IMR-90 (cell line): ENCODE measurements around the gene LRRTM4. TPM values are rescaled to one million over a fixed set of nuclear protein-coding genes. Genes with fewer than 3 reads are reported as not detected.

ENCODE experiments used
- ATAC-seq: fragments of 200-7000 bp; cut with Tn5 transposase; 2 replicates; pipeline ENCODE4 v1.9.1; 2020; ENCODE audit warnings: low read depth, mild to moderate bottlenecking, moderate library complexity
- BruUV-seq: library from RNA; stranded (reverse); fragments of 400-500 nt; replicated peaks from 2 replicates; lab custom pipeline; 2021; lab: Mats Ljungman, UMichigan
- CTCF ChIA-PET: fragments of 300-600 bp; formaldehyde crosslinking; extraction: SDS; loops from one replicate; lab custom pipeline; 2021; ENCODE audit warnings: antibody characterized with exemption; lab: Yijun Ruan, JAX
- POLR2A ChIA-PET: fragments of 300-600 bp; sonication (Branson Sonifier 250); formaldehyde crosslinking; loops from one replicate; lab custom pipeline; 2022; ENCODE audit warnings: antibody characterized with exemption; ENCODE audit not compliant: unreplicated experiment; lab: Charles Lee
- DNase-seq: peaks from one replicate; pipeline ENCODE4 v3.0.0; 2013
- H2AFZ ChIP-seq: replicated peaks from 2 replicates; pipeline ENCODE3; 2013; ENCODE audit warnings: low read length, mild to moderate bottlenecking; ENCODE audit not compliant: poor library complexity
- H2AK5ac ChIP-seq: 2 replicates; pipeline ENCODE4 v1.6.1; 2013; ENCODE audit warnings: low read depth, low read length, inconsistent platforms
- H2AK9ac ChIP-seq: replicated peaks from 2 replicates; pipeline ENCODE3; 2013; ENCODE audit warnings: mild to moderate bottlenecking, low read depth, low read length, moderate library complexity; ENCODE audit not compliant: poor library complexity
- H2BK120ac ChIP-seq: 2 replicates; pipeline ENCODE4 v1.6.1; 2013; ENCODE audit warnings: low read depth, low read length, inconsistent platforms
- H2BK15ac ChIP-seq: 3 replicates; pipeline ENCODE4 v1.6.1; 2013; ENCODE audit warnings: low read depth, low read length, inconsistent platforms
- H2BK20ac ChIP-seq: 2 replicates; pipeline ENCODE4 v1.6.1; 2013; ENCODE audit warnings: low read depth, mild to moderate bottlenecking, inconsistent platforms, low read length, moderate library complexity
- H2BK5ac ChIP-seq: 2 replicates; pipeline ENCODE4 v1.6.1; 2013; ENCODE audit warnings: mild to moderate bottlenecking, low read depth, low read length, inconsistent platforms; ENCODE audit not compliant: poor library complexity, severe bottlenecking
- H3K14ac ChIP-seq: replicated peaks from 2 replicates; pipeline ENCODE4 v1.6.1; 2013; ENCODE audit warnings: low read depth, low read length, inconsistent platforms
- H3K18ac ChIP-seq: 2 replicates; pipeline ENCODE4 v1.6.1; 2013; ENCODE audit warnings: low read depth, low read length, control low read depth
- H3K23ac ChIP-seq: 2 replicates; pipeline ENCODE4 v1.6.1; 2013; ENCODE audit warnings: low read depth, low read length, inconsistent platforms
- H3K27ac ChIP-seq: 2 replicates; pipeline ENCODE4 v1.5.1; 2013; ENCODE audit warnings: mild to moderate bottlenecking, control low read depth, low read length; ENCODE audit not compliant: insufficient read depth
- H3K27me3 ChIP-seq: 2 replicates; pipeline ENCODE4 v1.6.1; 2013; ENCODE audit warnings: low read length; ENCODE audit not compliant: control insufficient read depth, insufficient read depth
- H3K36me3 ChIP-seq: 2 replicates; pipeline ENCODE4 v1.6.1; 2013; ENCODE audit warnings: low read length, mixed read lengths; ENCODE audit not compliant: control insufficient read depth, insufficient read depth
- H3K4ac ChIP-seq: 2 replicates; pipeline ENCODE4 v1.6.1; 2013; ENCODE audit warnings: low read depth, low read length, inconsistent platforms
- H3K4me1 ChIP-seq: 2 replicates; pipeline ENCODE4 v1.6.1; 2013; ENCODE audit warnings: low read length, mixed read lengths; ENCODE audit not compliant: control insufficient read depth, insufficient read depth
- H3K4me2 ChIP-seq: 2 replicates; pipeline ENCODE4 v1.6.1; 2013; ENCODE audit warnings: low read depth, mild to moderate bottlenecking, control low read depth, low read length, moderate library complexity
- H3K4me3 ChIP-seq: 2 replicates; pipeline ENCODE4 v1.5.1; 2013; ENCODE audit warnings: low read depth, mild to moderate bottlenecking, control low read depth, low read length, moderate library complexity; ENCODE audit not compliant: insufficient read depth
- H3K56ac ChIP-seq: 2 replicates; pipeline ENCODE4 v1.6.1; 2013; ENCODE audit warnings: low read length, inconsistent platforms; ENCODE audit not compliant: insufficient read depth; ENCODE audit errors: extremely low read depth
- H3K79me1 ChIP-seq, 2 experiments: 2 replicates each; pipeline ENCODE4 v1.6.1; 2013; ENCODE audit warnings: low read length in 2 of 2, inconsistent platforms in 1 of 2, low read depth in 1 of 2
- H3K9ac ChIP-seq: 2 replicates; pipeline ENCODE4 v1.6.1; 2013; ENCODE audit warnings: low read depth, low read length, control low read depth
- H3K9me1 ChIP-seq: 2 replicates; pipeline ENCODE4 v1.6.1; 2013; ENCODE audit warnings: low read length, inconsistent platforms; ENCODE audit not compliant: insufficient read depth
- H3K9me3 ChIP-seq: 2 replicates; pipeline ENCODE4 v1.6.1; 2013; ENCODE audit warnings: low read length; ENCODE audit not compliant: control insufficient read depth, insufficient read depth
- H4K20me1 ChIP-seq: 2 replicates; pipeline ENCODE4 v1.6.1; 2013; ENCODE audit warnings: low read length, inconsistent platforms; ENCODE audit not compliant: insufficient read depth
- H4K5ac ChIP-seq: 2 replicates; pipeline ENCODE4 v1.6.1; 2013; ENCODE audit warnings: mild to moderate bottlenecking, low read depth, low read length, control low read depth
- H4K8ac ChIP-seq, 2 experiments: 2 replicates each; pipeline ENCODE4 v1.6.1; 2013; ENCODE audit warnings: low read depth in 2 of 2, low read length in 2 of 2, control low read depth in 1 of 2, inconsistent platforms in 1 of 2
- H4K91ac ChIP-seq: 2 replicates; pipeline ENCODE4 v1.6.1; 2013; ENCODE audit warnings: low read depth, low read length, inconsistent platforms; ENCODE audit not compliant: insufficient read depth
- BHLHE40 ChIP-seq: fragments of 150-350 bp; IDR thresholded peaks from 2 replicates; pipeline ENCODE4 v1.6.1; 2016; ENCODE audit warnings: mild to moderate bottlenecking, low read depth, low read length
- CEBPB ChIP-seq: IDR thresholded peaks from 2 replicates; pipeline ENCODE4 v1.6.1; 2012; ENCODE audit warnings: low read depth, low read length, improper control_type of control experiment
- CHD1 ChIP-seq: IDR thresholded peaks from 2 replicates; pipeline ENCODE4 v1.6.1; 2012; ENCODE audit warnings: low read depth, low read length, improper control_type of control experiment
- CTCF ChIP-seq: conservative IDR thresholded peaks from 2 replicates; pipeline ENCODE4 v1.5.1; 2012; ENCODE audit warnings: mild to moderate bottlenecking, low read depth, low read length, improper control_type of control experiment
- ELK1 ChIP-seq: fragments of 150-350 bp; IDR thresholded peaks from 2 replicates; pipeline ENCODE4 v1.6.1; 2016; ENCODE audit warnings: low read depth, mild to moderate bottlenecking, low read length, moderate library complexity, borderline replicate concordance
- FOS ChIP-seq: fragments of 150-350 bp; IDR thresholded peaks from 2 replicates; pipeline ENCODE4 v1.6.1; 2016; ENCODE audit warnings: low read depth, low read length
- MAFK ChIP-seq: IDR thresholded peaks from 2 replicates; pipeline ENCODE4 v1.6.1; 2012; ENCODE audit warnings: low read depth, low read length, improper control_type of control experiment
- MAZ ChIP-seq: IDR thresholded peaks from 2 replicates; pipeline ENCODE4 v1.6.1; 2012; ENCODE audit warnings: low read depth, mild to moderate bottlenecking, low read length, improper control_type of control experiment, moderate library complexity, borderline replicate concordance
- MXI1 ChIP-seq: IDR thresholded peaks from 2 replicates; pipeline ENCODE4 v1.6.1; 2012; ENCODE audit warnings: low read depth, mild to moderate bottlenecking, low read length, moderate library complexity, borderline replicate concordance
- NFE2L2 ChIP-seq: fragments of 150-350 bp; IDR thresholded peaks from 2 replicates; pipeline ENCODE4 v1.6.1; 2016; ENCODE audit warnings: low read depth, mild to moderate bottlenecking, low read length
- POLR2A ChIP-seq: IDR thresholded peaks from 2 replicates; pipeline ENCODE4 v1.6.1; 2012; ENCODE audit warnings: mild to moderate bottlenecking, low read depth, low read length
- RAD21 ChIP-seq: IDR thresholded peaks from 2 replicates; pipeline ENCODE4 v1.6.1; 2012; ENCODE audit warnings: low read length, improper control_type of control experiment
- RCOR1 ChIP-seq: IDR thresholded peaks from 2 replicates; pipeline ENCODE4 v1.6.1; 2012; ENCODE audit warnings: mild to moderate bottlenecking, low read length, improper control_type of control experiment; ENCODE audit not compliant: insufficient replicate concordance
- RFX5 ChIP-seq: IDR thresholded peaks from 2 replicates; pipeline ENCODE4 v1.8.0; 2012; ENCODE audit warnings: low read depth, mild to moderate bottlenecking, low read length, moderate library complexity
- SMC3 ChIP-seq: fragments of 150-350 bp; IDR thresholded peaks from 2 replicates; pipeline ENCODE4 v1.6.1; 2016; ENCODE audit warnings: low read depth, mild to moderate bottlenecking, antibody characterized with exemption, low read length, moderate library complexity
- WGBS, 2 experiments: methylation state at CpG; one replicate each; pipeline versions ENCODE4 v1.1.5 to v1.1.7; 2013; ENCODE audit warnings: missing lambda C conversion rate in 2 of 2; ENCODE audit not compliant: insufficient read length in 1 of 2; ENCODE audit errors: extremely low coverage in 2 of 2; 5-methylcytosine and 5-hydroxymethylcytosine counted together
- dilution Hi-C: fragments of 300-500 bp; cut with HindIII; formaldehyde crosslinking; loops from one replicate; pipeline ENCODE4 v1.14.3; 2018; ENCODE audit warnings: low sequenced_read_pairs; ENCODE audit not compliant: unreplicated experiment
- in situ Hi-C: fragments of 300-500 bp; cut with MboI; formaldehyde crosslinking; loops from 3 replicates; pipeline ENCODE4 v1.14.3; 2019; ENCODE audit warnings: low sequenced_read_pairs, inconsistent platforms, mixed read lengths
- intact Hi-C: fragments of 100-400 bp; cut with micrococcal nuclease; formaldehyde crosslinking; loops from 2 replicates; pipeline ENCODE4 v1.10.0; 2022
- polyA plus RNA-seq, 3 experiments: library from polyadenylated mRNA; depleted of rRNA; stranded (reverse); fragments of >200 nt; gene quantifications; 2 replicates each; pipeline ENCODE4 v1.2.3, GENCODE V29; 2012; ENCODE audit warnings: low replicate concordance in 1 of 3
- total RNA-seq: library from RNA; depleted of rRNA; stranded (reverse); fragments of >200 nt; gene quantifications from 2 replicates; pipeline ENCODE4 v1.2.3, GENCODE V29; 2012
- TF ChIP-seq, protein P1 (sequence below): fragments of 150-350 bp; IDR thresholded peaks from 2 replicates; pipeline ENCODE4 v1.6.1; 2017; ENCODE audit warnings: mild to moderate bottlenecking, antibody characterized with exemption, low read length, low read depth

Gene LRRTM4
- total and polyA plus RNA-seq, 2 of the 4 experiments (the other 2 are of a cell fraction): not detected

DNA sequence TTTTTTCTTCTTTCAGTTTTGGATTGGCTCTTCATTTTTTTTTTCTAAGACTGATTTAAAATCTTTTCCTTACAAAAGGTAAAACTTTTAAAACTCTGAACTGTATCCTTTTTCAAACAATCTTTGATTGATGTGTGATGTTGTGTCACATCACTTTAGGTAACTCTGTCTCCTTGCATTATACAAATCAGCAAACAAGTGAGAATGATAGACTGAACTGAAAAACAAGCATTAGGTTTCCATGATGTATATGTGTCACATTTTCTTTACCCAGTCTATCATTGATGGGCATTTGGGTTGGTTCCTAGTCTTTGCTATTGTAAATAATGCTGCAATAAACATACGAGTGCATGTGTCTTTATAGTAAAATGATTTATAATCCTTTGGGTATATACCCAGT is 655.7 kb downstream of the LRRTM4 start:
- H3K56ac ChIP-seq: no peak overlapping the region
- no peaks in the 10 kb centered on the region for H4K20me1 ChIP-seq
- CTCF ChIA-PET: no interaction called here
- no peak overlapping the region for H3K14ac ChIP-seq
- H3K23ac ChIP-seq: no peak overlapping the region
- H2AFZ ChIP-seq: no peak overlapping the region
- DNase-seq (no peak), ATAC-seq (no peak)
- no peak overlapping the region for H4K91ac ChIP-seq
- in situ Hi-C loops: no loop called here
- no TSS peak for BruUV-seq
- no peaks in the 10 kb centered on the region for H3K36me3 ChIP-seq
- H2BK15ac ChIP-seq: no peak overlapping the region
- dilution Hi-C loops: no loop called here
- H2BK20ac ChIP-seq: no peak overlapping the region
- POLR2A ChIA-PET: no interaction called here
- H3K18ac ChIP-seq: no peak overlapping the region
- no peak overlapping the region for H3K4ac ChIP-seq
- H3K27ac ChIP-seq: no peak overlapping the region
- no peaks in the 10 kb centered on the region for H3K9me3 ChIP-seq
- H3K9ac ChIP-seq: no peak overlapping the region
- H2BK5ac ChIP-seq: no peak overlapping the region
- H2AK9ac ChIP-seq: no peak overlapping the region
- H3K4me1 ChIP-seq: no peaks in the 10 kb centered on the region
- no peaks in the 10 kb centered on the region for H3K27me3 ChIP-seq
- H4K8ac ChIP-seq: no peak overlapping the region
- no peak overlapping the region for H3K4me2 ChIP-seq
- no peak overlapping the region for H2BK120ac ChIP-seq
- H3K4me3 ChIP-seq: no peak overlapping the region
- no peaks in the 10 kb centered on the region for H3K79me1 ChIP-seq
- intact Hi-C loops: no loop called here
- no CpG with 5 or more reads among the region's 1 CpG for WGBS, 2 experiments
- H2AK5ac ChIP-seq: no peak overlapping the region
- no peak for TF ChIP-seq MXI1
- TF ChIP-seq MAZ: no peak
- no peak for TF ChIP-seq RAD21
- TF ChIP-seq FOS: no peak
- TF ChIP-seq BHLHE40: no peak
- no peak for TF ChIP-seq RCOR1
- TF ChIP-seq CTCF: no peak
- TF ChIP-seq POLR2A: no peak
- TF ChIP-seq NFE2L2: no peak
- TF ChIP-seq, protein P1, sequence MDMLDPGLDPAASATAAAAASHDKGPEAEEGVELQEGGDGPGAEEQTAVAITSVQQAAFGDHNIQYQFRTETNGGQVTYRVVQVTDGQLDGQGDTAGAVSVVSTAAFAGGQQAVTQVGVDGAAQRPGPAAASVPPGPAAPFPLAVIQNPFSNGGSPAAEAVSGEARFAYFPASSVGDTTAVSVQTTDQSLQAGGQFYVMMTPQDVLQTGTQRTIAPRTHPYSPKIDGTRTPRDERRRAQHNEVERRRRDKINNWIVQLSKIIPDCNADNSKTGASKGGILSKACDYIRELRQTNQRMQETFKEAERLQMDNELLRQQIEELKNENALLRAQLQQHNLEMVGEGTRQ: no peak
- TF ChIP-seq CEBPB: no peak
- no peak for TF ChIP-seq CHD1
- no peak for TF ChIP-seq MAFK
- TF ChIP-seq RFX5: no peak
- TF ChIP-seq ELK1: no peak
- no peak for TF ChIP-seq SMC3
- H3K9me1 ChIP-seq: no peaks in the 10 kb centered on the region
- no peak overlapping the region for H4K5ac ChIP-seq
